ENCODE results near the gene ACADL. TPM values are rescaled to one million over a fixed set of nuclear protein-coding genes. Genes with fewer than 3 reads are reported as not detected.
A peak's percentile ranks its signal among the peaks of the same experiment; 100 is the strongest.

The ACADL gene
- total RNA-seq, 2 donors from 2014 or later, result 51.6 to 132 TPM

DNA sequence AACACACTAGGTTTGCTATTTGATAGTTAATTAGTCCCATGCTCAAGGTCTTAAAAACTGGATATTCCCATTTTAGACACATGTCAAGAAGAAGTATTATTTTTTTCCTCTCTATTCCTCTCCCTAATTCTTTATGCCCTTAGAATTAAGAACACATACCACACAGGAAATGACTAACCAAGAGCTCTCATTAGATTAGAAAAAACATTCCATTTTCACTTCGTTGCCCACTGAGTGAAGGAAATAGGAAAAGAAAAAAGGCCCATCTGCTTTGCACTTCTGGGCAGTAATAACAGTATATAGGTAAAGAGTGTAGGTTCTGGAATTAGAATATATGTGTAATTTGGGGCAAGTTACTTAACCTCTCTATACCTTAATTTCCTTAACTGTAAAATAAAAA is 26.9 kb downstream of the ACADL start:
- TF ChIP-seq, protein P1, sequence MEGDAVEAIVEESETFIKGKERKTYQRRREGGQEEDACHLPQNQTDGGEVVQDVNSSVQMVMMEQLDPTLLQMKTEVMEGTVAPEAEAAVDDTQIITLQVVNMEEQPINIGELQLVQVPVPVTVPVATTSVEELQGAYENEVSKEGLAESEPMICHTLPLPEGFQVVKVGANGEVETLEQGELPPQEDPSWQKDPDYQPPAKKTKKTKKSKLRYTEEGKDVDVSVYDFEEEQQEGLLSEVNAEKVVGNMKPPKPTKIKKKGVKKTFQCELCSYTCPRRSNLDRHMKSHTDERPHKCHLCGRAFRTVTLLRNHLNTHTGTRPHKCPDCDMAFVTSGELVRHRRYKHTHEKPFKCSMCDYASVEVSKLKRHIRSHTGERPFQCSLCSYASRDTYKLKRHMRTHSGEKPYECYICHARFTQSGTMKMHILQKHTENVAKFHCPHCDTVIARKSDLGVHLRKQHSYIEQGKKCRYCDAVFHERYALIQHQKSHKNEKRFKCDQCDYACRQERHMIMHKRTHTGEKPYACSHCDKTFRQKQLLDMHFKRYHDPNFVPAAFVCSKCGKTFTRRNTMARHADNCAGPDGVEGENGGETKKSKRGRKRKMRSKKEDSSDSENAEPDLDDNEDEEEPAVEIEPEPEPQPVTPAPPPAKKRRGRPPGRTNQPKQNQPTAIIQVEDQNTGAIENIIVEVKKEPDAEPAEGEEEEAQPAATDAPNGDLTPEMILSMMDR (IDR thresholded peaks at IDR 0.05), result no peak
- no peak for DNase-seq (ENCODE audit: low spot score)
- Histone ChIP-seq H3K36me3 (peaks cover 23% of the 10 kb centered on the region), H3K27ac (no peak overlapping the region), H3K4me1 (ENCODE audit: control insufficient read depth in 1 of 2, low read depth in 2 of 2) (peaks cover 6 to 7% of the 10 kb centered on the region in 2 donors), H3K9me3 (no peaks in the 10 kb centered on the region), H3K27me3 (replicated peaks; ENCODE audit: insufficient read depth) (no peaks in the 10 kb centered on the region), H3K4me3 (no peak overlapping the region)
- ATAC-seq (ENCODE audit: insufficient number of reproducible peaks, low FRiP score, low read depth), result no peak

DNA sequence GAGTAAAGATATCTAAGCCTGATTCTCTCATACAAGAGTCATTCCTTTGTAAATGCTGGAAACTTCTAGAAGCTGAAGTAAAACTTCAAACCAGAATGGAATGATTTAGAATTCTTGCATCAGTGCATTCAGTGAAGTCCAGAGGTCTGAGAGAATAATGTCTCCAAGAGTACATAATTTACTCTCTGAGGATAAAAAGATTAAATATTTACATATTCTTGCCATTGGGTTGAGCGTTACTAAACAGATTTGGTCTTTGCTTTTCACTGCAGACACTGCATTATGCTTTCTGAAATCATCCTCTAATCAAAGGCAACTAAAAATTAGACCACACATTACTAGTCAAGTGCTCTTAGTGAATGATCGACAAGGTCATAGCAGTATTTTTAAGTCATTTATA is 27.5 kb downstream of the ACADL start:
- TF ChIP-seq, protein P1 (IDR thresholded peaks at IDR 0.05), result no peak
- DNase-seq (ENCODE audit: low spot score) (no peak), ATAC-seq (ENCODE audit: insufficient number of reproducible peaks, low FRiP score, low read depth) (no peak)
- no peak overlapping the region for H3K27ac ChIP-seq
- no peak overlapping the region for H3K4me3 ChIP-seq
- H3K27me3 ChIP-seq (replicated peaks; ENCODE audit: insufficient read depth), result no peaks in the 10 kb centered on the region
- peaks cover 17% of the 10 kb centered on the region for H3K36me3 ChIP-seq
- H3K9me3 ChIP-seq, result no peaks in the 10 kb centered on the region
- peaks cover 6 to 7% of the 10 kb centered on the region in 2 donors for H3K4me1 ChIP-seq (ENCODE audit: control insufficient read depth in 1 of 2, low read depth in 2 of 2)

DNA sequence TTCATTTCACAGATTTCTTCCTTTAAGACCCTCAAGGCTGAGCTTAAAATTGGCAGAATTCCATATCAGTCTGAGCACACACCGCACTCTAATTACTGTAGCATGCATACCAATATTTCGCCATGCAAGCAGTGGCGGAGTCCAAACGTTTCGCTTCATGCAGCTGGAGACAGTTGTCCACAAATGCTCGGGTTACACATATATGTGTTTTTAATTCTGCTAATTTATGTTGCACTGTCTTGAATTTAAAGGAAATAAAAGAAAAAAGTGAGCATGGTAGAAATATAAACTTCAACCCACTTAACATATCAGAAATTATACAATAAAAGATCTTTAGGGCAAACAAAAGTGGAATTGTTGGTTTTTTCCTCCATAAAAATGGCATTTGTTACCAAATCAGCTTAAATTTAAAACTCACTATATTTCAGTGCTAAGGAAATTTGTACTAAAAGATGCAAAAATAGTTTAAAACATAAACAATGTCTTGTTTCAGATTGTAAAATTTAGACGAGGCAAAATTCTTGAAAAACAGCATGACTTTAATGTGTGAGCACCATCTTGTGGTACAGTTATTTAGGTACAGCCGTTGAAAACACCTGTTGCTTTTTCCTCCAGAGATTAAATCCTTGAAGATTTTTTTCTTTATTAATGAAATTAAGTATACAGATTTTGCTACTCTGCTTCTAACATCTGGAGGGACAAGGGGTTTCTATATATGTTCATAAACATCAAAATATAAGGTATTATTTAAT is 30.0 kb downstream of the ACADL start:
- no peaks in the 10 kb centered on the region for H3K27me3 ChIP-seq (replicated peaks; ENCODE audit: insufficient read depth)
- no peak overlapping the region for H3K27ac ChIP-seq
- H3K9me3 ChIP-seq, result no peaks in the 10 kb centered on the region
- H3K4me1 ChIP-seq (ENCODE audit: control insufficient read depth in 1 of 2, low read depth in 2 of 2), result peaks cover 6 to 7% of the 10 kb centered on the region in 2 donors
- H3K4me3 ChIP-seq, result no peak overlapping the region
- peaks cover 7% of the 10 kb centered on the region for H3K36me3 ChIP-seq
- DNase-seq (ENCODE audit: low spot score) (no peak), ATAC-seq (ENCODE audit: insufficient number of reproducible peaks, low FRiP score, low read depth) (no peak)
- TF ChIP-seq, protein P1 (IDR thresholded peaks at IDR 0.05), result peak; percentile 46

- DNase-seq (ENCODE audit: low spot score), result no peak
- Histone ChIP-seq H3K27me3 (replicated peaks; ENCODE audit: insufficient read depth) (no peaks in the 10 kb centered on the region), H3K4me1 (ENCODE audit: control insufficient read depth in 1 of 2, low read depth in 2 of 2) (peaks cover 4 to 7% of the 10 kb centered on the region in 2 donors), H3K9me3 (peaks cover 3% of the 10 kb centered on the region), H3K27ac (no peak overlapping the region), H3K4me3 (no peak overlapping the region), H3K36me3 (peaks cover 19% of the 10 kb centered on the region)
- no peak for ATAC-seq (ENCODE audit: insufficient number of reproducible peaks, low FRiP score, low read depth)
- TF ChIP-seq, protein P1 (IDR thresholded peaks at IDR 0.05), result no peak
These were observed 34.9 kb downstream of the ACADL start for GRCh38 chr2:210190345-210190744.

DNA sequence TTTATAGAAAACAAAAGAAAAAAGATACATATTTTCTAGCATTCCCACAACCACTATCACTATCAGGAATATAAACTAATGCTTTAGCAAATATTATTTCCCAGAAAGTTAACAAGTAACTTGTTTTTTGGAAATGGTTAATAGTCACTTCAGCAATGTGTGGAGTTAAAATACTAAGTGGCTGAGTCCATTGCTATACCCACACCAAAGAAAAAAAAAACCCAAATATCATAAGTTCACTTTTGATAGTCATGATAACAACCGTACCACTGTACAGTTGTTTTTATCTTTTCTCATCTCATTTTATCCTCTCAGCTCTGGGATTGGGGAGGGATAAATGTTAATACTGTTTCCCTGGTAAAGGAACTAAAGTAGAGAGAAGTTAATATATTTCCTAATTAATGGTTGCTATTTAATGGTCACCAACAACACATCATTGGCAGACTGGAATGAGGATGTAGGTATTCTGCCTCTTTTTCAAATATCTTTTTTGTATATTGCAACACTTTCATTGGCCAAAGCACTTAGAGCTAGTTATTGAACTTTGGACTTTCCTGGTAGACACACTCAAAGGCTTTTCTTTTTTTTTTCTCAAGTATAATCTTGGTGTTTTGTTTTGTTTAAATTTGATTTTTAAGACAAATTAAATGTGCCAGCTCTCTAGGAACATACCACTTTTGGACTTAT is 35.7 kb downstream of the ACADL start:
- H3K27me3 ChIP-seq (replicated peaks; ENCODE audit: insufficient read depth), result no peaks in the 10 kb centered on the region
- no peak for DNase-seq (ENCODE audit: low spot score)
- peaks cover 10% of the 10 kb centered on the region for H3K9me3 ChIP-seq
- no peak for ATAC-seq (ENCODE audit: insufficient number of reproducible peaks, low FRiP score, low read depth)
- peaks cover 20% of the 10 kb centered on the region for H3K36me3 ChIP-seq
- no peak overlapping the region for H3K27ac ChIP-seq
- no peaks in the 10 kb centered on the region for H3K4me1 ChIP-seq (ENCODE audit: control insufficient read depth in 1 of 2, low read depth in 2 of 2)
- H3K4me3 ChIP-seq, result no peak overlapping the region
- TF ChIP-seq, protein P1 (IDR thresholded peaks at IDR 0.05), result no peak

Data from thoracic aorta (tissue), 2 donors.